Measurements from ENCODE around the gene MTHFD2L.
"Not testable (repeated sequence)": the region's sequence is repeated elsewhere in the genome, so short reads cannot be mapped to it uniquely, and the experiment has no call there.

MTHFD2L gene

DNA sequence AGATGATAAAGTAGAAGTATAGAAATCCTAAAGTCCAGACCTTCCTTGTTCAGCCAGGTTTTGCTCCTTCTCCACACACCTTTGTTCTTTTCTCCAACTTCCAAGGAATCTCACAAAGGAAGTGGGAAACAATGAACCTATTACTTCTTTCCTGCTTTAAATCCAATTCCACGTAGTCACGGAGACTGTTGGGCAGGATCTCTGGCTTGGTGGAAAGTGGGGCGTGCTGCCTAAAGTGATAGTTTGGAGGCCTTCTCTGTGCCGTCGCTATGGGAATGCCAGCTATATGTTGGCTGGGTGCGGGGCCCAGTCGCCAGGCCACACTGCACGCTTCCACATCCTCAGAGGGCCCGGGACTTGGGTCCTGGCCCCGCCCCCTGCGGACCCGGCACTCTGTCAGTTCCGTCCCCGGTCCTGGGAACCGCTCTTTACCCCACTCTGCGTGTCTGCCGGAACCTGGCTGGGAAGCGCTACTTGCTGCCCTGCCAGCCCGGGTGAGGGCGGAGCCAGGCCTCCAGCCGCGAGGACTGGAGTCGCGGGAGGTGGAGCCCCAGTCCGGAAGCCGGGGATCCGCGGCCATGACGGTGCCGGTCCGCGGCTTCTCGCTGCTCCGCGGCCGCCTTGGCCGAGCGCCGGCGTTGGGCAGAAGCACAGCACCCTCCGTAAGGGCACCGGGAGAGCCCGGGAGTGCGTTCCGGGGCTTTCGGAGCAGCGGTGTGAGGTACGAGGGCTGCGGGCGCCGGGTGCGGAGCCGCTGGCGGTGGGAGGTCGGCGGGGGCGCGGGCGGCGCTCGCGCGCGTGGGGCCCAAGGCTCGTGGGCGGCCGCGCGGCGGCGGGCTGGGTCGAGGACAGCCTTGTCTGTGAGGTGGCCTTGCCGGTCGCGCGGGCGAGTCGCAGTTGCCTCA is at the start of gene MTHFD2L:
TSS of gene MTHFD2L (plus strand) at position 558 of the 905 bp plus-strand sequence. CDS start at position 579, 21 bp downstream.
- peak; percentile 97 for DNase-seq (ENCODE audit: low spot score)

DNA sequence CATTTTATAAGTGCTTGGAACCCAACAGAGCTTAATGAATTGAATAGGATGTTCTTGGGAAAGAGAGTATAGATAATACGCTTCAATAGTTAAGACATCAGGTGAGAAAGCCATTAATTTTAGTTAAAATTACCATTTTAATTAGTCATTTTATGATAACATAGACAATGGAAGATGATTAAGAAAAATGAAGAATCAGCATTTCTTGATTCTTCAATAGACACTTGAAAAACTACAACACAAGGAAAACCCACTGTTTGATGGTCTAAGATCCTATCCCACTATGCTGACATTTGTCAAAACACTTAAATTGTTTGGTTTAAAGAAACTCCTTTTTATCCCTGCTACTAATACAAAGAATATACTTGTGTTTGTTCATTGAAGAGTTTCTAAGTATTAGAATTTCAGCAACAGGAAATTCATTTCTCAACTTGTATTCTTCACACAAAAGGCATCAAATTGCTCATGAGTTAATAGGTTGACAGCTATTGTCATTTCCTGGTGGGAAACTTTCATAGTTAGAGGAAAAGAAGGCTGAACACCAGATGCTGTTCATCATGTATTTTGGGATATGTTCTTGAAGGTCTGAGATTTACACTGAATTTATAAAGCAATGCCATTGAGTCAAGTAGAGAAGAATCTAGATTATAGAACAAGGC is 49.3 kb upstream of the MTHFD2L start:
- no peak for DNase-seq (ENCODE audit: low spot score)

DNA sequence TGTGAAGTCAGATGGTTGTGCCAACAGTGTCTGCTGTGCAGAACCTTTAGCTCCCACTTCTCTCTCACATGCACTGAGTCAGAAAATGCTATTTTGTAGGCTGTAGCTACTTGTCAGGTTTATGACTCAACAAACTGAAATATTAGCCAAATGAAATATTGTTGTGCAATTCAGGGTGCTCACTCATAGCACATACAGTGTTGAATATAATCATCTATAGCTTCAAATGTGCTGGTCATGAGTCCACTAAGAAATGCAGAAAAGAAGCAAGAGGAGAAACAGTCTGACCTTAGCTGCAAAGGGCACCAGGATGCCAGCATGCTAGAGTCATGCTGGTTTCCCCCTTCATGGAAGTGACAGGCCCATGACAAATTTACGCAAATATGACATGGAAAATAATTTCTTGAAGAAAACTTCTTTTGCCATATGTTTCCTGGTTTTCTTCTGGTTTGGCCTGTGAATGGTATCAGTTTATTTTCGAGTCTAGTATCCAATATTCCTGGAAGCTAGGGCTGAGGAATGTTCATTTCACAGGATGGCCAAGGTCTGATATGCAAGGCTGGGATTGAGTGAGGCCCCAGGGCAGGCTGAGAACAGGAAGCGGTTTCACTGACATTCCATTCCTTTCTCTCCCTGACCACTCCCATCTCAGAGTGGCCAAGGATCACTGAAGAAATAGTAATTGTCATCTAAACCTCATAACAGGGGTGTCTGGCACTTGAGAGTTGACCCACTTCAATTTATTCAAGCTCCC is 48.6 kb upstream of the MTHFD2L start:
- DNase-seq (ENCODE audit: low spot score) = peak; percentile 75

DNA sequence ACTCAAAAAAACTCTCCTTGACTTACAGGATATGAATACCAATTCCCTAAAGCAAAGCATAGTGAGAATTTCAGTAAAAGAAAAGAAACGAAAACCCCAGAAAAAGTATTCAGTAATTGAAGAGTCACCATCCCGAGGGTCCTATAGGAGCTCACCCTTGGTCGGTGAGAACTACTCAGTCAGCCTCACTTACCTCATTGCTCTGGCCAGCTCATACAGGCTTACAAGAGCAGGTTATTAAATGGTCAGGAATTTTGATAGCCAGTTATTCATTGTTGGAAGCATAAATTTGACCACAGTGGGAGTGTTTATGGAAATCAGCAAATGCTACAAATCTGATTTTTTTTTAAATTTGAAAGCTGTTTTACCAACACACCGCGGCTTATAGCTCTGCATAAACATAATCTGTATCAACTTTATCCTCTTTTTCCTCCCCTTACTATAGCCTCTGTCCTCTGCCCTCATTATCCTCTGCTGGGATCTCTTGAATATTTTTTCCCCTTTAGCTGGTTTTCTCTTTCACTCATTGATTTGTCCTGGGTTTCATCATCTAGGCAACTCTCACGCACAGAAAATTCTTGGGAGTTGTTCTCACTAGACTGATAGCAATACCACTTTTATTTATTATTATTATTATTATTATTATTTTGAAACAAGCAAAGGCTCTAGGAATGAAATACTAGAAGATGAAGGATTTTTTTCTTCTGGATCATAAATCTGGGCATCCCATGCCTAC is 47.9 kb upstream of the MTHFD2L start:
- DNase-seq (ENCODE audit: low spot score) = no peak

DNA sequence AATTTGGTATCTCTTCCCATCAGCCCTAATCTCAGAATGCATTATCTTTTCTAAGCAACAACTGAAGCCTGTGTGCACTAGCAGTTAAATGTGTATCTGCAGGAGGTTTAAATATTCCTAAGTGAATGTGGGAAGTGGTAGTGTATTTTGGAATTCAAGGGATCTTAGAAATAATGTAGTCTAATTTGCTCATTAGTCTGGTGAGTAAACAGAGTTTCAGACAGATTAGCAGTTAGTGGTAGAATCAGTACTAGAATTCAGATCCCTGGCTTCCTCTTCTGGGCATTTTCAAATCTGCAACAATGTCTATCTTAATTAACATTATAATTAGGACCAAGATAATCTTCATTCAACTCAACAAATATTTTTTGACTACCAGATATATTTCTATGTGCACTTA is 47.2 kb upstream of the MTHFD2L start:
- no peak for DNase-seq (ENCODE audit: low spot score)

DNA sequence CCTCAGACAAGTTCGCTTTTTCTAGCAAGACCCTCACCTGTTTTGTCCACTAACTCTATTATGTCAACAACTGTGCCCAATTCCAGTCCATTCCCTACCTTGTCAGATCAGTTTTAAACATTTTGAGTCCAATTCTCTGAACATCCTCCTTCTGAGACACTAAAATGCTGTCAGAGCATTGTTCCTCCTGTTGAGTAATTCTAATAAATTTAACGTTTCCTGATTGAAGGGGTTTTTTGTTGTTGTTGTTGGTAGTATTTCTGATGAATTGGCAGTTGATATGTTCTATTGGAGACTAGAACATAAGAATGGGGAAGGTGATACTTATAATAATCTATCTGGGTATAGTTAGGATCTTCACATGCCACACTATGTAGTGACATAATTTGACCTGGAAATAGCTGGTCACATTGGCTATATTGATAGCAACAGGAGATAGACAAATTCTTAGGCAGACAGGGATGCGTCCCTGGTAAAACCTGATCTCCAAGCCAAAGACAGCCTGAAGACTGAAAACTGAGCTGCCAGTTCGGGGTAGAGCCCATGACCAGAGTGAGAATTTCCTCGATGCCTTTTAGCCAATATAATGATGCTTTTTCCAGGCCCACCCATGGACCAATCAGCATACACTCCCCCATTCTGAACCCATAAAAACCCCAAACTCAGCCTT is 46.5 kb upstream of the MTHFD2L start:
- no peak for DNase-seq (ENCODE audit: low spot score)

DNA sequence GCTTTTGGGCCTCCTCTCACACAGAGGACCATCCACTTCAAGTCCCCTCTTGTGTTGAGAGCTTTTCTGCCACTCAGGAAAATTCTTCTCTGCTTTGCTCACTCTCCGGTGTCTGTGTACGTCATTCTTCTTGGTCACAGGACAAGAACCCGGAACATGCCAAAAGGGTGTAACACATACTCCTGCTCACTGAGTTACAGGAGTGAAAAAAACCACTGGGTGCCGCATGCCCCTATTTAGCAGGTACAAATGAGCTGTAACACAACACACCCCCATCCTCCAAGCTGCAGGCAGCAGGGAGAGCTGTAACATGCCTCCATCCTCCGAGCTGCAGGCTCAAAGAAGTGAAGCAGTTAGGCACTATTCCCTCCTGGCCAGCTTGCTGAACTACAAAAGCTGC is 45.9 kb upstream of the MTHFD2L start:
- no peak for DNase-seq (ENCODE audit: low spot score)

DNA sequence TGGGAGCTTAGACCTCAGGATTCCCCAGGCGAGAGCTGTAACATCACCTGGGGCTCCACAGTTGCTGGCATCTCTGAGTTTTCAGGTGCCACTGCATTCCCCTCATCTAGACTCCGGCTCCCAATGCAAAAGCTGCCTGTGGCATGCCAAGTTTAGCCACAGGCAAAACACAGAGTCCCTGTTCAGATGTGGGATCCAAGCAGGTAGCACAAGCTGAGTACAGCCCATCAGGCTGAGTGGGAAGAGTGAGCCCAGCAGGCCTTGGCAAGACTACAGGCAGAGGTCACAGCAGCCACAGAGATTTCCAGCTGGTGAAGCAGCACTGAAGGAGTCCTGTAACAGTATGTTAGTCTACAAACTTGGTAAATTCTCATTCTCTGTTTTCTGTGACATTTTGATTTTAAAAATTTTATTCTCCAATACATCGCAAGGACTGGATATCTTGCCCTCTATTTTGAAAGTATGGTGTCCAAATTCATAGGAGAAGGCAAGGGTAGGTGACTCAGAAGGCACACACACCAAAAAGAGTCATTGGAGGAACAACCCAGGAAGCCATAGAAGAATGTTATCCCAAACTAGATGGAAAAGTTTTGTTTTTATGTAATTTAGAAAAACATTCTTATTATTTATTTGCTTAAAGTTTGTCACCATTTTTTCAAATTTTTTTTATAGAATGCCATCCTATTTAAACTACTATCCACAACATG is 45.4 kb upstream of the MTHFD2L start:
- DNase-seq (ENCODE audit: low spot score) = no peak

DNA sequence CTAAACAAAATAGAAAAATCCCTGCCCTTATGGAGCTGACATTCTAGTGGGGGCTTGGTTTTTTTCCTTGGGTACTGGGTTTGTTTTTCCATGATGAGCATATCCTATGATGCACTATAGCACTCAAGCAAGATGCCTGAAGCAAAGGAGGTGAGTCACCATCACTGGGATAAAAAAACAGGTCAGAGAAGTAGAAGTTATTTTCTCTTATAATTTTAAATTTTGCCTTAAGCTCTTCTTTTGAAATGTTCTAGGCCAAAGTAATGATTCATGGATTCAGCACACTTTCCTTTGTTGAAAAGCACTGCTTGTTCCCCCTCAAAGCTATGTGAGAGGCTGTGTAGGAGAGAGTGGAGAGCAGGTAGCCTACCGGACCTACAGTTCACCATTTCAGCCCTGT is 43.7 kb upstream of the MTHFD2L start:
- no peak for DNase-seq (ENCODE audit: low spot score)

DNA sequence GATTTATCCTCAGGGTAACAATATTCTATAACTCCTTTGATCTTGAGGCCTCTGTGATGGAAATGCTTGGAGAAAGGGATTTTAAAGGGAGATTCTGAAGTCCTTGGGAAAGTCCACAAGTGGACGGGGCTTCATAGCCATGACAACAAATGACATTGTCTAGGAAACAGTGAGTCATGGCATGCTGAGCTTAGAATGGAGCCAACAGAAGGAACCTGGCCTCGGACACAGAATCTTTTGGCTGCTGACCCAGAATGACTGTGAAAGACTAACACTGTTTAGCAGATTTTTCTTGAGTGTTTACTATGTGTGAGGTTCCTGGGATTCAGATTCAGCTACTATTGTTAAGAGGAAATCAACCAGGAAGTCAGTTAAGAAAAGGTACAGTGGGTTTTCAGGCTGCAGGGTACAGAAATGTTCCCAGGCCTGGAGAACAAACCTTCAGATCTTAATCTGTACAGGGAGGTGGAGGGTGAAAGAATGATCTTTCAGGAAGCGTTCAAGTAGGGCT is 40.8 kb upstream of the MTHFD2L start:
- peak; percentile 78 for DNase-seq (ENCODE audit: low spot score)

DNA sequence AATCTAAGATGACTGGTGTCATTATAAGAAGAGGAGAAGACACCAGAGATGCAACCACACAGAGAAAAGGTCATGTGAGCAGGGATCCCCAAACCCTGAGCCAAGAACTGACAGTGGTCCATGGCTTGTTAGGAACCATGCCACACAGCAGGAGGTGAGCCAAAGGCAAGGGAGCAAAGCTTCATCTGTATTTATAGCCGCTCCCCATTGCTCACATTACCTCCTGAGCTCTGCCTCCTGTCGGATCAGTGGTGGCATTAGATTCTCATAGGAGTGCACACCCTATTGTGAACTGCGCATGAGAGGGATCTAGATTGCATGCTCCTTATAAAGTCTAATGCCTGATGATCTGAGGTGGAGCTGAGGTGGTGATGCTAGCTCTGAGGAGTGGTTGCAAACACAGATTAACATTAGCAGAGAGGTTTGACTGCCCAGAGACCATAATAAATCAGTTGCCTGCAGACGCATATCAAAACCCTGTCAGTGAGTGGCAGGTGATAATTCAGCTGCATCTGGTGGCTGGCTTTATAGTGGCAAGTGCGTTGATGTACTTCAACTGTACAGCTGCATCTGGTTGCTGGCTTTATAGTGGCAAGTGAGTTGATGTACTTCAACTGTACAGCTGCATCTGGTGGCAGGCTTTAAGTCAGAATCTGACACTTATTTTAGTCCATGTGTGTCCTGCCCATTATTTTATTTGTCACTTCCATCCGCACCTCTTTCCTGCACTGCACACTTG is 39.1 kb upstream of the MTHFD2L start:
- DNase-seq (ENCODE audit: low spot score) = no peak

DNA sequence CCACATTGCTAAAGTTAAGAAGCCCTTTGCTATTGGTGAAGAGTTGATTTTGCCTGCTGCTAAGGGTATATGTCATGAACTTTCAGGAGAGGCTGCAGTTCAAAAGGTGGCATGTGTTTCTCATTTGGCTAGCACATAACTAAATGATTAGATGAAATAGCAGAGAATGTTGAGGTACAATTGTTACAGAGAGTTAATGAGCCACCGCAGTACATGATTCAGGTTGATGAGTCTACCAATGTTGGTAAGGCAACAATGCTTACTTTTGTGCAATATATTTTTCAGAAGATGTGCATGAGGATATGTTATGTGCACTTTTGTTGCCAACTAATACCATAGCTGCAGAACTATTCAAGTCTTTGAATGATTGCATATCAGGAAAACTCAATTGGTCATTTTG is 37.8 kb upstream of the MTHFD2L start:
- no peak for DNase-seq (ENCODE audit: low spot score)

DNA sequence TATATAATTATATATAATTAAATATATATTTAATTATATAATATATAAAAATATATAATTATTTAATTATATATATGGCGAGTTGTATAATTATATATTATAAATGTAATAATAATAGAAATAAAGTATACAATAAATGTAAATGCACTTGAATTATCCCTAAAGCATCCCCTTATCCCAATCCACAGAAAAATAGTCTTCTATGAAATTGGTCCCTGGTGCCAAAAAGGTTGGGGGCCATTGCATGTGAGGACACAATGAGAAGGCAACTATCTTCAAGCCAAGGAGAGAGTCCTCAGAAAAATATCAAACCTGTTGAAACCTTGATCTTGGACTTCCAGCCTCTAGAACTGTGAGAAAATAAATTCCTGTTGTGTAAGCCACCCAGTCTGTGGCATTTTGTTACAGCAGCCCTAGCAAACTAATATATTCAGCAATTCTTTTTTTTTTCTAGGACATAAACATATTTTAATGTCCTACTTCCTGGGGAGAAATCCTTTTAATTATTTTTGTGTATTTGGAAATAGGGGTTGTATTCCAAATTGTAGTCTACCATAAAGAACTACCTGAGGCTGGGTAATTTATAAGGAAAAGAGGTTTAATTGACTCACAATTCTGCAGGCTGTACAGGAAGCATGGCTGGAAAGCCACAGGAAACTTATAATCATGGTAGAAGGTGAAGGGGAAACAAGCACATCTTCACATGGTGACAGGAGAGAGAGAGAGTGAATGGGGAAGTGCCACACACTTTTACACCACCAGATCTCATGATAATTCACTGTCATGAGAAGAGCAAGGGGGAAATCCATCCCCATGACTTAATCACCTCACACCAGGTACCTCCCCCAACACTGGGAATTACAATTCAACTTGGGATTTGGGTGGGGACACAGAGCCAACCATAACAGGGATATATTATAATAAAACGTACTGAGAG is 36.0 kb upstream of the MTHFD2L start:
- DNase-seq (ENCODE audit: low spot score) = no peak

DNA sequence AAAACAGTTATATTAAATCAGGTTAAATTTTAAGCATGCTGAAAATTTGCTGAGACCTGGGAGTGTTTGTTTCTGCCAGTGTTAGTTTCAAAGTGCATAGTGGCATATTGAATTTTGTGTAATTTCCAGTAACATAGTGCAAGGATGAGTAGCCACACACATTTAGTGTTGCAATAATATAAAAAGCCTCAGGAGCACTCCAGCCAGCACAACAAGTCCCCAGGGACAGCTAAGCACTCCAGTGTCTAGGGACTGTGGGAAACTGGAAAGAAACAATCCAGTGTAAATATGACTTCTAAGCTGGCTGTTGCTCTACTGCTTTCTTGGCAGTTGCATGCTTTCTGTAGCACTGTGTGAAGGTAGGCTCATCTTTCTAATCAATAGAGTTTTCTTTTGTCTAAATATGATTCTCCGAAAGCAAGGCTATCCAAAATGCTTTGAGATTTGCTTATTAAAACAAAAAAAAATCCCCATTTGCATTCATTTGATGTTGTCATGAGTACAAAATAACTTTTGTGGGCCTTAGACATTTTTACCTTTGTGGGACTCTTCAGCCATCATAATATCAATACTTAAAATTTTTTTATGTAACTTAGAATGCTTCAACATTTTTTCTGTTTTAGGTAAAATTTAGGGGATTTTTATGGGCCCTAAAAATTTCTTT is 34.7 kb upstream of the MTHFD2L start:
- DNase-seq (ENCODE audit: low spot score) = no peak

DNA sequence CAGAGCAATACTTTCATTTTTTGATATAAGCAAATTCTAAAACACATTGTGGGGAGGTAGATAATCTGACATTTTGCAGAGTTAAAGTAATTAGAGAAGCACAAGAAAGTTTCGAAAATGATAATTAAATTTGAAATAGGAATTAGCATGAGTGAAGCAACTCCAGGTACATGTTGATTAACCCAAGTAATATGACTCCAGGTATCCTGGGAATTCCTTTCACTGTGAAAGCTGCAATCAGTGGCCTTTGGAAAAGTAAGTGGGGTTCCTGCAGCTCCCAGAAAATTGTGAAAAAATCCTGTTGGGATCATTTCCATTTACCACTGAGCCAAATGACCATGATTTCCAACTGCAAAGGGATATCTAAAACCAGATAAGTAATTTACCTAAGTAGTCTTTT is 32.9 kb upstream of the MTHFD2L start:
- no peak for DNase-seq (ENCODE audit: low spot score)

DNA sequence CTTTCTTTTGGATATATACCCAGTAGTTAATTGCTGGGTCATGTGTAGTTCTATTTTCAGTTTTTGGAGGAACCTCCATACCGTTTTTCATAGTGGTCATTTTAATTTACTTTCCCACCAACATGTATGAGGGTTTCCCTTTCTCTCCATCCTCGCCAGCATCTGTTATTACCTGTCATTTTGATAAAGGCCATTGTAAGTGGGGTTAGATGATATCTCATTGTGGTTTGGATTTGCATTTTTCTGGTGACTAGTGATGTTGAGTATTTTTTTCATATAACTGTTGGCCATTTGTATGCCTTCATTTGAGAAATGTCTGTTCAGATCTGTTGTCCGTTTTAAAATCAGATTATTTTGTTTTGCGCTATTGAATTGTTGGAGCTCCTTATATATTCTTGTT is 30.2 kb upstream of the MTHFD2L start:
- no peak for DNase-seq (ENCODE audit: low spot score)

DNA sequence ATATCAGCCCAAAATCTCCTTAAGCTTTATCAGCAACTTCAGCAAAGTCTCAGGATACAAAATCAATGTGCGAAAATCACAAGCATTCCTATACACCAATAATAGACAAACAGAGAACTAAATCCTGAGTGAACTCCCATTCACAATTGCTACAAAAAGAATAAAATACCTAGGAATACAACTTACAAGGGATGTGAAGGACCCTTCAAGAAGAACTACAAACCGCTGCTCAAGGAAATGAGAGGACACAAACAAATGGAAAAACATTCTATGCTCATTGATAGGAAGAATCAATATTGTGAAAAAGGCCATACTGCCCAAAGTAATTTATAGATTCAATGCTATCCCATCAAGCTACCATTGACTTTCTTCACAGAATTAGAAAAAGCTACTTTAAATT is 27.1 kb upstream of the MTHFD2L start:
- DNase-seq (ENCODE audit: low spot score) = not testable (repeated sequence)

DNA sequence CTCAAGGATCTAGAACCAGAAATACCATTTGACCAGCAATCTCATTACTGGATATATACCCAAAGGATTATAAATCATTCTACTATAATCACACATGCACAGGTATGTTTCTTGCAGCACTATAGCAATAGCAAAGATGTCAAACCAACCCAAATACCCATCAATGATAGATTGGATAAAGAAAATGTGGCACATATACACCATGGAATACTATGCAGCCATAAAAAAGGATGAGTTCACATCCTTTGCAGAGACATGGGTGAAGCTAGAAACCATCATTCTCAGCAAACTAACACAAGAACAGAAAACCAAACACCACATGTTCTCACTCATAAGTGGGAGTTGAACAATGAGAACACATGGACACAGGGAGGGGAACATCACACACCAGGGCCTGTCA is 25.7 kb upstream of the MTHFD2L start:
- not testable (repeated sequence) for DNase-seq (ENCODE audit: low spot score)

Measured in AG08396 (cell line).